ENCODE results near the gene TACC2. TPM values are rescaled to one million over a fixed set of nuclear protein-coding genes. Genes with fewer than 3 reads are reported as not detected.

TACC2 gene
- total RNA-seq, 2 experiments from 2014 or later = not detected

DNA sequence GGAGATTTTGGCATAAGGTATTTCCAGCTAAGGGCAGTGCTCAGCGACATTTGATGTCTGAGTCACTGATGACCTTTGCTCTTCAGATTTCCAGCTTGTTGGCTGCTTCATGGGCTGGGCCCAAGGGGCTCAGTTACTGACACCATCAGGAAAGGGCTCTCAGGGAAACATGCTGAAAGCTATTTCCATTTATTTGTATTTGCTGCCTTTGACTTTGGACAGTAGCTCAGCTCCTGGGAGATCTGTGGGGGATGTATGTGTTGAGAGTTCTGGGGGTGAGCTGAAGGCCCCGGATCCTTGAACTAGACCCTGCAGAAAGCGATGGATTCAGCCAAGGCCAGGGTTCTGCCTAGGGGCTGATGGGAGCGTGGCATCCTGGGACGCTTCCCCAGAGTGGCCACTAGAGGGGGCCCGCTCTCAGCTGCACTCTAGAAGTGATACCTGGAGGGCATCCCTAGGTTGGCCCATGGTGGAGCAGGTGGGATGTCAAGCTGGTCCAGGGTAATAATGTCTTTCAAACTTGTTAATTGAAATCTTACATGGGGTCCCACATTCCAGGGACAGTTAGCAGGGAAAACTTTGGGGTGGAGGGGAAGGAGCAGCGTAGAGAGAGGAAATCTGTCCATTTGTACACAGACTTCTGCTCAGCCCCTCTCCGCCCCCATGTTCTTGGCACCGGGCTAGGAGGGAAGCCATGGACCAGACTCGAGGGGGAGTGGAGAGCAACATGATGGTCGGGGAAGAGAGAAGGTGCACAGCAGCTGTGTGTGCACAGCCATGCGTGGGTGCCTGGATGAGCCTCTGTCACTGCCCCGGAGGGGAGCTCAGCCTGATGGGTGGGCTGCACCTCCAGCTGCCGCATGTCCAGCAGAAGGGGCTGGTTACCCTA, 279.1 kb downstream of the TACC2 start:
- H3K4me3 Mint-ChIP-seq = no peak overlapping the region
- DNase-seq = peak; percentile 65
- H3K36me3 Mint-ChIP-seq (ENCODE audit: low read depth) = no peaks in the 10 kb centered on the region
- intact Hi-C loops (cut with micrococcal nuclease) = no loop called here
- H3K9me3 Mint-ChIP-seq = peaks cover 4% of the 10 kb centered on the region
- peaks cover 6% of the 10 kb centered on the region for H3K27me3 Mint-ChIP-seq (ENCODE audit: low read depth)
- CTCF ChIA-PET = interaction anchor here (0.5 to 2.7 kb wide), 18 partner anchors 10 to 297 kb away, joined by 3 to 14 read pairs (median 4); no protein-coding TSS in a partner anchor
- no peaks in the 10 kb centered on the region for H3K4me1 Mint-ChIP-seq (ENCODE audit: low read depth)
- no peak overlapping the region for H3K27ac Mint-ChIP-seq

DNA sequence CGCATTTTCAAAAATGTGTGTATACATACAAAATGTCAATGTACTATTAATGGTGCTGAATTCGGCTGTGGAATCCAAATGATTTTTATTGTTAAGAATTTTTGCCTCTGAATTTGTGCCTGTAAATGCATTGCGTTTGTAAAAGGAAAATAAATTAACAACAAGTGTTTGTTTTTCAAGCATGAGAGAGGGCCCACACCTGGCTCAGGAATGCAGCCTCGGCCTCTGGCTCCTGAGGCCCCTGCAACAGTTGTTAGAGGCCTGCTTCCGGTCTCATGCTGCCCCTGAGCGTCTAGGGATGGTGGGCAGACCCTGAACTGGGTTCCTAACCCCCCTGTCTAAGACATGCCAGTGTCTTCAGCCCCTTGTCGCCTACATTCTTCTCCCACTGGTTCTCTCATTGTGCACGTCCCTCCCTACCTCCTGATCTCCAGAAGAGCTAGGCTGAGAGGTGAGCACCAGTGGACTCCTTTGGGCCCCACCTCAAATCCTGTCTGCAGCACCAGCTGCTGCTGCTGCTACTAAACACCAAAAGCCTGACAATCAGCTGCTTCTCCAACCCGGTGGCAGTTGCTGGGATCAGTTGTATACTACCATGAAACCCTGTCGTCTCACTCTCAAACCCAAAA, 280.2 kb downstream of the TACC2 start:
- no peak overlapping the region for H3K4me3 Mint-ChIP-seq
- peaks cover 6% of the 10 kb centered on the region for H3K27me3 Mint-ChIP-seq (ENCODE audit: low read depth)
- intact Hi-C loops (cut with micrococcal nuclease) = no loop called here
- H3K9me3 Mint-ChIP-seq = no peaks in the 10 kb centered on the region
- DNase-seq = no peak
- H3K27ac Mint-ChIP-seq = no peak overlapping the region
- CTCF ChIA-PET = interaction anchor here (1.4 to 2.7 kb wide), 5 partner anchors 9 to 181 kb away, joined by 3 to 14 read pairs (median 9); no protein-coding TSS in a partner anchor
- no peaks in the 10 kb centered on the region for H3K4me1 Mint-ChIP-seq (ENCODE audit: low read depth)
- no peaks in the 10 kb centered on the region for H3K36me3 Mint-ChIP-seq (ENCODE audit: low read depth)

GRCh38 chr10:122271076-122271475, 282.1 kb downstream of the TACC2 start, which contains the start of gene BTBD16:
BTBD16 (plus strand) TSS chr10:122271296; CDS start chr10:122275082, 3,786 bp downstream.
- DNase-seq = no peak
- CTCF ChIA-PET = interaction anchor here (0.6 to 1.9 kb wide), 8 partner anchors 9 to 1673 kb away, joined by 3 to 8 read pairs (median 4); no protein-coding TSS in a partner anchor
- intact Hi-C loops (cut with micrococcal nuclease) = no loop called here
- Mint-ChIP-seq H3K9me3 (no peaks in the 10 kb centered on the region), H3K4me3 (no peak within 1 kb of the TSS), H3K27me3 (ENCODE audit: low read depth) (peaks cover 8% of the 10 kb centered on the region), H3K27ac (no peak within 1 kb of the TSS), H3K36me3 (ENCODE audit: low read depth) (no peaks in the 10 kb centered on the region), H3K4me1 (ENCODE audit: low read depth) (no peaks in the 10 kb centered on the region)

- DNase-seq = no peak
- CTCF ChIA-PET = no interaction called here
- no peaks in the 10 kb centered on the region for H3K9me3 Mint-ChIP-seq
- no peak overlapping the region for H3K27ac Mint-ChIP-seq
- no peaks in the 10 kb centered on the region for H3K36me3 Mint-ChIP-seq (ENCODE audit: low read depth)
- H3K4me1 Mint-ChIP-seq (ENCODE audit: low read depth) = no peaks in the 10 kb centered on the region
- H3K27me3 Mint-ChIP-seq (ENCODE audit: low read depth) = peaks cover 2% of the 10 kb centered on the region
- no peak overlapping the region for H3K4me3 Mint-ChIP-seq
- intact Hi-C loops (cut with micrococcal nuclease) = no loop called here
Observed at GRCh38 chr10:122273966-122274545, 285.1 kb downstream of the TACC2 start.

GRCh38 chr10:122276611-122277208, 287.7 kb downstream of the TACC2 start:
- Mint-ChIP-seq H3K27me3 (ENCODE audit: low read depth) (peaks cover 9% of the 10 kb centered on the region), H3K36me3 (ENCODE audit: low read depth) (no peaks in the 10 kb centered on the region), H3K27ac (no peak overlapping the region), H3K4me1 (ENCODE audit: low read depth) (no peaks in the 10 kb centered on the region), H3K9me3 (no peaks in the 10 kb centered on the region), H3K4me3 (no peak overlapping the region)
- intact Hi-C loops (cut with micrococcal nuclease) = no loop called here
- DNase-seq = no peak
- CTCF ChIA-PET = interaction anchor here (0.6 to 0.7 kb wide), 2 partner anchors 938 to 1523 kb away, joined by 4 read pairs; no protein-coding TSS in a partner anchor

GRCh38 chr10:122277526-122278136, 288.7 kb downstream of the TACC2 start:
- intact Hi-C loops (cut with micrococcal nuclease) = no loop called here
- Mint-ChIP-seq H3K36me3 (ENCODE audit: low read depth) (no peaks in the 10 kb centered on the region), H3K27me3 (ENCODE audit: low read depth) (peaks cover 17% of the 10 kb centered on the region), H3K27ac (no peak overlapping the region), H3K4me3 (no peak overlapping the region), H3K4me1 (ENCODE audit: low read depth) (no peaks in the 10 kb centered on the region), H3K9me3 (no peaks in the 10 kb centered on the region)
- CTCF ChIA-PET = interaction anchor here (0.7 to 2.1 kb wide), 2 partner anchors 10 to 937 kb away, joined by 4 to 9 read pairs; no protein-coding TSS in a partner anchor
- DNase-seq = no peak

GRCh38 chr10:122279725-122280141, 290.8 kb downstream of the TACC2 start:
- CTCF ChIA-PET = interaction anchor here (1.3 to 1.5 kb wide), 3 partner anchors 9 to 155 kb away, joined by 3 to 5 read pairs (median 4); partner anchors contain the start of gene BTBD16
- peak; percentile 49 for DNase-seq
- H3K27me3 Mint-ChIP-seq (ENCODE audit: low read depth) = peaks cover 22% of the 10 kb centered on the region
- no peaks in the 10 kb centered on the region for H3K36me3 Mint-ChIP-seq (ENCODE audit: low read depth)
- intact Hi-C loops (cut with micrococcal nuclease) = no loop called here
- no peaks in the 10 kb centered on the region for H3K9me3 Mint-ChIP-seq
- no peaks in the 10 kb centered on the region for H3K4me1 Mint-ChIP-seq (ENCODE audit: low read depth)
- no peak overlapping the region for H3K4me3 Mint-ChIP-seq
- H3K27ac Mint-ChIP-seq = no peak overlapping the region

GRCh38 chr10:122280156-122280555, 291.2 kb downstream of the TACC2 start:
- intact Hi-C loops (cut with micrococcal nuclease) = no loop called here
- CTCF ChIA-PET = interaction anchor here (1.3 to 1.5 kb wide), 3 partner anchors 9 to 154 kb away, joined by 3 to 5 read pairs (median 4); partner anchors contain the start of gene BTBD16
- Mint-ChIP-seq H3K4me3 (no peak overlapping the region), H3K27ac (no peak overlapping the region), H3K9me3 (no peaks in the 10 kb centered on the region), H3K36me3 (ENCODE audit: low read depth) (no peaks in the 10 kb centered on the region), H3K4me1 (ENCODE audit: low read depth) (no peaks in the 10 kb centered on the region), H3K27me3 (ENCODE audit: low read depth) (peaks cover 21% of the 10 kb centered on the region)
- no peak for DNase-seq

DNA sequence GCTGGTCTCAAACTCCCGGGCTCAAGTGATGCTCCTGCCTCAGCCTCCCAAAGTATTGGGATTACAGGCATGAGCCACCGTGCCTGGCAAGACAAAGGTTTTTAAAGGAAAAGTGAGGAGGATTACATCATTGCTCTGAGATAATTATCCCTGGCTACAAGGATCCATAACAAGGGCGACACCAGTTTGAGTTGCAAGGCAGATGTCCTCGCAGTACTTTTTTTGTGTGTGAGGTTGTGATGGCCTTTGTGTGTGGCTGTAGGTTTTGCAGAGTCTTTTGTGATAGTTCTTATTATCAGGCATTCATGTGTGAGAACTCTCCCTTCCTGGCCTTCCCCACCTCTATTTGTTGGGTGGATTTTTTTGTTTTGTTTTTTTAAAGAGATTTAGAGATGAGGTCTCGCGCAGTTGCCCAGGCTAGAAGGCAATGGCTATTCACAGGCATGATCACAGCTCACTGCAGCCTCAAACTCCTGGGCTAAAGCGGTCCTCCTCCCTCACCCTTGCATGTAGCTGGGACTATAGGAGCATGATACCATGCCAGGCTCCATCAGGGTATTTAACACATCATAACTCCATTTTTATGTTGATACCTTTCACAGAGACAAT, 292.2 kb downstream of the TACC2 start:
- intact Hi-C loops (cut with micrococcal nuclease) = no loop called here
- Mint-ChIP-seq H3K27me3 (ENCODE audit: low read depth) (peaks cover 21% of the 10 kb centered on the region), H3K4me1 (ENCODE audit: low read depth) (no peaks in the 10 kb centered on the region), H3K9me3 (no peaks in the 10 kb centered on the region), H3K4me3 (no peak overlapping the region), H3K27ac (no peak overlapping the region), H3K36me3 (ENCODE audit: low read depth) (no peaks in the 10 kb centered on the region)
- CTCF ChIA-PET = no interaction called here
- DNase-seq = no peak

GRCh38 chr10:122281751-122282150, 292.8 kb downstream of the TACC2 start:
- intact Hi-C loops (cut with micrococcal nuclease) = no loop called here
- CTCF ChIA-PET = no interaction called here
- H3K27ac Mint-ChIP-seq = no peak overlapping the region
- H3K27me3 Mint-ChIP-seq (ENCODE audit: low read depth) = peaks cover 23% of the 10 kb centered on the region
- H3K4me3 Mint-ChIP-seq = no peak overlapping the region
- no peaks in the 10 kb centered on the region for H3K36me3 Mint-ChIP-seq (ENCODE audit: low read depth)
- no peaks in the 10 kb centered on the region for H3K4me1 Mint-ChIP-seq (ENCODE audit: low read depth)
- H3K9me3 Mint-ChIP-seq = no peaks in the 10 kb centered on the region
- DNase-seq = no peak

DNA sequence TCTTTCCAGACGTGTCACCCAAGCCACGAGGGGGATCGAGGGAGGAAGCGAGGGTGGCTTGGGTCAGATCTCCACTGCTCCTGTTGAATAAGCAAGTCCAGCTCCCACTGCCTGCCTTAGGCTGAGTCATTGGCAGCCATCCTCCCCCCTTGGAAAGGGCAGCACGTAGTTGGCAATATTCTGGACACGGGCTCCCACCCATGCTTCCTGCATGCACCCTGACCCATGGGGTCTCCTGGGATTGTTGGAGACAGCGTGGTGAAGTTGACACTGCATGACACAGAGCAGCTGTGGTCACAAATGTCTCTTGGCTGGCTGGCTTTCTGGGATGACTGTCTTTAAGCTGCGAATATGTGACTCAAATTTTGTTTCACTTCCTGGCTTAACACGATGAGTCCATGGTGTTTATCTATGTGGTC, 293.3 kb downstream of the TACC2 start:
- CTCF ChIA-PET = no interaction called here
- no peak for DNase-seq
- Mint-ChIP-seq H3K4me3 (no peak overlapping the region), H3K9me3 (no peaks in the 10 kb centered on the region), H3K27me3 (ENCODE audit: low read depth) (peaks cover 23% of the 10 kb centered on the region), H3K27ac (no peak overlapping the region), H3K4me1 (ENCODE audit: low read depth) (no peaks in the 10 kb centered on the region), H3K36me3 (ENCODE audit: low read depth) (no peaks in the 10 kb centered on the region)
- intact Hi-C loops (cut with micrococcal nuclease) = no loop called here
